ENCODE results near the gene GPR141.

GPR141 gene

DNA sequence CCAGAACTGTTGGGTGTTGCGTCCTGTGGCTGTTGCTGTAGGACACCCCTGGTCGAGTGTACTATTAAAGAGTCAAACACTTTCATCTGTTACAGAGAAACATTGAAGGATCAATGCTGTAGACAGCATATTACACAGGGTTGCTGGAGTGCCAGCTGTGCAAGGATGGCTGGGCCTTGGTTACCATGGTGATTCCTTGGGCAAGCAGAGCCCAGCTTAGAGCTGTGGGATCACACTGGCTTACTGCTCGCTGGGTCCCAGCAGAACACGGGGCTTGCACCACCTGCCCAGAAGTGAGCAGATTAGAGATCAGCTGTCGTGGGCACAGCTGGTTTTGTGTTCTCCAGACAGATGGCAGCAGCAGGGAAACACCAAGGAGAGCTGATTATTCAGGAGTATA, 76.0 kb downstream of the GPR141 start:
- Histone ChIP-seq H3K9ac (ENCODE audit: low read length) (no peak overlapping the region), H3K4me2 (ENCODE audit: low read length) (no peak overlapping the region)

DNA sequence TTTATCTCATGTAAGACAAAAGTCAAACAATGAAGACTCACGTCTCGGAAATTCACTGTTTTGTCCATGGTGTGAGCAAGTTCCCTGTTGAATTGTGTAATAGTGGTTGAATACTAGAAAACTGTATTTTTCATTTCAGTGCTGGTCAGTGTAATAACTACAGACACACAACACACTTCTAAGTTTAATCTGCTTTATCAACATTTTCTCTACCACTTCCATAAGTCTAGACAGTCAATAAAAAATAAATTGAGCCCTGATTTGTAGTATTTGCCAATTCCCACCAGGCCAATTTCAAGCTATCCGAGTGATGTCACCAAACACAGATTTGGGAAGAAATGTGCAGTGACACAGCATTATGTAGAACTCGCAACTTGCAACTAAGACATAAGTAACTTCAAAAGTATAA, 81.9 kb downstream of the GPR141 start:
- TF ChIP-seq, protein P1, sequence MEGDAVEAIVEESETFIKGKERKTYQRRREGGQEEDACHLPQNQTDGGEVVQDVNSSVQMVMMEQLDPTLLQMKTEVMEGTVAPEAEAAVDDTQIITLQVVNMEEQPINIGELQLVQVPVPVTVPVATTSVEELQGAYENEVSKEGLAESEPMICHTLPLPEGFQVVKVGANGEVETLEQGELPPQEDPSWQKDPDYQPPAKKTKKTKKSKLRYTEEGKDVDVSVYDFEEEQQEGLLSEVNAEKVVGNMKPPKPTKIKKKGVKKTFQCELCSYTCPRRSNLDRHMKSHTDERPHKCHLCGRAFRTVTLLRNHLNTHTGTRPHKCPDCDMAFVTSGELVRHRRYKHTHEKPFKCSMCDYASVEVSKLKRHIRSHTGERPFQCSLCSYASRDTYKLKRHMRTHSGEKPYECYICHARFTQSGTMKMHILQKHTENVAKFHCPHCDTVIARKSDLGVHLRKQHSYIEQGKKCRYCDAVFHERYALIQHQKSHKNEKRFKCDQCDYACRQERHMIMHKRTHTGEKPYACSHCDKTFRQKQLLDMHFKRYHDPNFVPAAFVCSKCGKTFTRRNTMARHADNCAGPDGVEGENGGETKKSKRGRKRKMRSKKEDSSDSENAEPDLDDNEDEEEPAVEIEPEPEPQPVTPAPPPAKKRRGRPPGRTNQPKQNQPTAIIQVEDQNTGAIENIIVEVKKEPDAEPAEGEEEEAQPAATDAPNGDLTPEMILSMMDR (IDR thresholded peaks at IDR 0.05; ENCODE audit: low read length): no peak
- TF ChIP-seq EZH2 (IDR thresholded peaks at IDR 0.05; ENCODE audit: borderline replicate concordance, low read length): no peak
- Histone ChIP-seq H3K9me3 (ENCODE audit: low read length) (no peaks in the 10 kb centered on the region), H3K79me2 (ENCODE audit: insufficient read depth, low read length) (no peaks in the 10 kb centered on the region), H3K27ac (ENCODE audit: low read depth, low read length, poor library complexity, severe bottlenecking) (no peak overlapping the region), H3K9me2 (ENCODE audit: low read depth, low read length) (no peaks in the 10 kb centered on the region), H2AFZ (ENCODE audit: low read length) (no peak overlapping the region), H4K20me1 (ENCODE audit: insufficient read depth, low read length) (no peaks in the 10 kb centered on the region), H3K27me3 (ENCODE audit: insufficient read depth, low read length) (no peaks in the 10 kb centered on the region), H3K4me2 (ENCODE audit: low read length) (no peak overlapping the region), H3K36me3 (ENCODE audit: insufficient read depth, low read length) (no peaks in the 10 kb centered on the region), H3K4me1 (ENCODE audit: insufficient read depth, low read length, severe bottlenecking) (no peaks in the 10 kb centered on the region), H3K9ac (ENCODE audit: low read length) (no peak overlapping the region), H3K4me3 (ENCODE audit: low read depth, low read length, poor library complexity, severe bottlenecking) (no peak overlapping the region), H3F3A (ENCODE audit: insufficient read depth, low read length) (no peaks in the 10 kb centered on the region)

More for the DNA sequence above, 76.0 kb downstream of the GPR141 start:
- Histone ChIP-seq H3K9me2 (ENCODE audit: low read depth, low read length) (no peaks in the 10 kb centered on the region), H3K27me3 (ENCODE audit: insufficient read depth, low read length) (no peaks in the 10 kb centered on the region), H2AFZ (ENCODE audit: low read length) (no peak overlapping the region), H3K4me3 (ENCODE audit: low read depth, low read length, poor library complexity, severe bottlenecking) (no peak overlapping the region), H3K4me1 (ENCODE audit: insufficient read depth, low read length, severe bottlenecking) (no peaks in the 10 kb centered on the region), H3K79me2 (ENCODE audit: insufficient read depth, low read length) (no peaks in the 10 kb centered on the region), H3K27ac (ENCODE audit: low read depth, low read length, poor library complexity, severe bottlenecking) (no peak overlapping the region), H4K20me1 (ENCODE audit: insufficient read depth, low read length) (no peaks in the 10 kb centered on the region), H3F3A (ENCODE audit: insufficient read depth, low read length) (no peaks in the 10 kb centered on the region), H3K36me3 (ENCODE audit: insufficient read depth, low read length) (no peaks in the 10 kb centered on the region), H3K9me3 (ENCODE audit: low read length) (no peaks in the 10 kb centered on the region)
- TF ChIP-seq, protein P1 (IDR thresholded peaks at IDR 0.05; ENCODE audit: low read length): no peak
- no peak for TF ChIP-seq EZH2 (IDR thresholded peaks at IDR 0.05; ENCODE audit: borderline replicate concordance, low read length)

DNA sequence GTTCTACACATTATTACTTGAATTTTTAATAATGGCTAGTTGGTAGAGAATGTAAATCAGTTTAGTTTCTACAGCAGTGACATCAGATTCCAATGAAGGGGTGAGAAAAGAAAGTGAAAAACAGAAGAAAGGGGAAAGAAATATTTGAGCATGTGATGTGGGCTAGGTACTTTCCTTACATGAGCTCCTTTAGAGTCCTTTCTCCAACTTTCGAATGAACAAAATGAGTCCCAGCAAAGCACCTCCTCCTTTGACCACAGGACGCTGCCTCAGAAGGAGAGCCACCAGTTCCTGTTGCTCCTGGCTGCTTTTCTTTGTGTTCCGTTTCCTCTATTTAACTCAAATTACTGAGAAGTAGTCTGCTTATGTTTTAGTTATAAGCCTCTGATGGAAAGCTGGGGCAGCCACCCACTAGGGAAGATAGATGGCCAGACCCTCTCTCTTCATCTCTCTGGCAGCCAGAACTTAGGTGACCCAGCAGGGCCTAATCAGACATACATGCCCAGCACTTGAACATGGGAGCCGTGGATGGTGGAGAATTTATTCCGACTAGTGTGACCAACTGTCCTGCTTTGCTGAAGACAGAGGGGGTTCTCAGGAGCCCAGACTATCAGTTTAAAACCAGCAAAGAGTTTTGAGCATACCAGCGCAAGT, 82.4 kb downstream of the GPR141 start:
- TF ChIP-seq, protein P1 (IDR thresholded peaks at IDR 0.05; ENCODE audit: low read length): no peak
- no peak for TF ChIP-seq EZH2 (IDR thresholded peaks at IDR 0.05; ENCODE audit: borderline replicate concordance, low read length)
- Histone ChIP-seq H4K20me1 (ENCODE audit: insufficient read depth, low read length) (no peaks in the 10 kb centered on the region), H2AFZ (ENCODE audit: low read length) (no peak overlapping the region), H3F3A (ENCODE audit: insufficient read depth, low read length) (no peaks in the 10 kb centered on the region), H3K27me3 (ENCODE audit: insufficient read depth, low read length) (no peaks in the 10 kb centered on the region), H3K9me2 (ENCODE audit: low read depth, low read length) (no peaks in the 10 kb centered on the region), H3K4me1 (ENCODE audit: insufficient read depth, low read length, severe bottlenecking) (no peaks in the 10 kb centered on the region), H3K4me2 (ENCODE audit: low read length) (no peak overlapping the region), H3K27ac (ENCODE audit: low read depth, low read length, poor library complexity, severe bottlenecking) (no peak overlapping the region), H3K4me3 (ENCODE audit: low read depth, low read length, poor library complexity, severe bottlenecking) (no peak overlapping the region), H3K9me3 (ENCODE audit: low read length) (no peaks in the 10 kb centered on the region), H3K9ac (ENCODE audit: low read length) (no peak overlapping the region), H3K36me3 (ENCODE audit: insufficient read depth, low read length) (no peaks in the 10 kb centered on the region), H3K79me2 (ENCODE audit: insufficient read depth, low read length) (no peaks in the 10 kb centered on the region)

Data from OCI-LY1 (cell line).